ENCODE results near the gene ROCK1.

DNA sequence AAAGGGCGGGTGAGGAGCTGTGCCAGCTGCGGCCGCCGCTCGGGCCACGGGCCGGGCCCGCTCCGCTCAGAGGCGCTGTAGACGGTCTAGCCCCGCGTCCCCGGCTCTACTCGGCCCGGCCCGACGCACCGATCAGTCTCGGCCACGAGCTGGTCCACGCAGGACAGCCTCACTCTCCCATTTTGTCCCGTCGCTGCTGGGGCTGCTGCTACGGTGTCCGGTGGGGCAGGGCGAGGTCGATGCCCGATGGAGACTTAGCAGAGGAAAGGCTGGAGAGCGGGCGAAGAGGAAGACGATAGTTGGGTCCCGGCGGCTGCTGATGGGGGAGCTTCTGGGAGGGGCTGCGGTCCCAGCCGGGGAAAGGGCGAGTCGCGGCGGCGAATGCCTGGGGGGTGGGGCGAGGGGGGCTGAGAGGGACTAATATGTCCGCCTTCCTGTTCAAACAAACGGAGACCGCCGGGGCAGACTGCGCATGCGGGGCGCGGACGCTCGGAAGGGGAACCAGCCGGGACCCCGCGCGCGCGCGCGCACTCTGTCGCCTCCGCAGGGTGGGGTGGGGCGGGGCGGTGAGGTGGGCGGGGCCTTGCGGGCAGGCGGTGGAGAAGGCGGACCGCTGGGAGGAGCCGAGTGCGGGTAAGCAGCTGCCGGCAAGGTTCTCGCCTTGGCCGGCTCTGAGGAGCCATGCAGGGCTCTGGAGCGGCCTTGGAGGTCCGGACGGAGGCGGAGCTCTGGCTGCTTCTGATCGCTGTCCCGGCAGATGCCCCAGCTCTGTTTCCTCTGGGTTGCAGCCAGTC is at the start of gene ROCK1:
- TF ChIP-seq POLR2AphosphoS5 (IDR thresholded peaks at IDR 0.05; ENCODE audit: low read depth, low read length): peak; percentile 95
- TF ChIP-seq, protein P1, sequence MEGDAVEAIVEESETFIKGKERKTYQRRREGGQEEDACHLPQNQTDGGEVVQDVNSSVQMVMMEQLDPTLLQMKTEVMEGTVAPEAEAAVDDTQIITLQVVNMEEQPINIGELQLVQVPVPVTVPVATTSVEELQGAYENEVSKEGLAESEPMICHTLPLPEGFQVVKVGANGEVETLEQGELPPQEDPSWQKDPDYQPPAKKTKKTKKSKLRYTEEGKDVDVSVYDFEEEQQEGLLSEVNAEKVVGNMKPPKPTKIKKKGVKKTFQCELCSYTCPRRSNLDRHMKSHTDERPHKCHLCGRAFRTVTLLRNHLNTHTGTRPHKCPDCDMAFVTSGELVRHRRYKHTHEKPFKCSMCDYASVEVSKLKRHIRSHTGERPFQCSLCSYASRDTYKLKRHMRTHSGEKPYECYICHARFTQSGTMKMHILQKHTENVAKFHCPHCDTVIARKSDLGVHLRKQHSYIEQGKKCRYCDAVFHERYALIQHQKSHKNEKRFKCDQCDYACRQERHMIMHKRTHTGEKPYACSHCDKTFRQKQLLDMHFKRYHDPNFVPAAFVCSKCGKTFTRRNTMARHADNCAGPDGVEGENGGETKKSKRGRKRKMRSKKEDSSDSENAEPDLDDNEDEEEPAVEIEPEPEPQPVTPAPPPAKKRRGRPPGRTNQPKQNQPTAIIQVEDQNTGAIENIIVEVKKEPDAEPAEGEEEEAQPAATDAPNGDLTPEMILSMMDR (IDR thresholded peaks at IDR 0.05): no peak
- 0 out of 2 replicates have a peak, but pooled peaks have one; percentile 4 for TF ChIP-seq NFIC (IDR thresholded peaks at IDR 0.05; ENCODE audit: borderline replicate concordance)
- TF ChIP-seq, protein P2, sequence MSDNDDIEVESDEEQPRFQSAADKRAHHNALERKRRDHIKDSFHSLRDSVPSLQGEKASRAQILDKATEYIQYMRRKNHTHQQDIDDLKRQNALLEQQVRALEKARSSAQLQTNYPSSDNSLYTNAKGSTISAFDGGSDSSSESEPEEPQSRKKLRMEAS (IDR thresholded peaks at IDR 0.05; ENCODE audit: low read depth): no peak; the same call in 1 of the 2 replicates
- TF ChIP-seq RFX5 (IDR thresholded peaks at IDR 0.05; ENCODE audit: low read length): no peak
- no peak for TF ChIP-seq EP300 (IDR thresholded peaks at IDR 0.05; ENCODE audit: borderline replicate concordance in 1 of 2, low read depth in 1 of 2, low read length in 1 of 2)
- peak; percentile 87 for TF ChIP-seq TAF1 (IDR thresholded peaks at IDR 0.05; ENCODE audit: borderline replicate concordance, low read depth, low read length)
- TF ChIP-seq MEF2A (IDR thresholded peaks at IDR 0.05; ENCODE audit: borderline replicate concordance, low read depth): no peak
- peak; percentile 50 for TF ChIP-seq MXI1 (IDR thresholded peaks at IDR 0.05; ENCODE audit: low read depth, low read length)
- no peak for TF ChIP-seq EZH2phosphoT487 (IDR thresholded peaks at IDR 0.05; ENCODE audit: borderline replicate concordance, low read depth)
- no peak for TF ChIP-seq FOXM1 (IDR thresholded peaks at IDR 0.05; ENCODE audit: low read depth)
- TF ChIP-seq YY1 (IDR thresholded peaks at IDR 0.05; ENCODE audit: low read depth): peak; percentile 36; the same call in 1 of the 2 replicates
- TF ChIP-seq, protein P3, sequence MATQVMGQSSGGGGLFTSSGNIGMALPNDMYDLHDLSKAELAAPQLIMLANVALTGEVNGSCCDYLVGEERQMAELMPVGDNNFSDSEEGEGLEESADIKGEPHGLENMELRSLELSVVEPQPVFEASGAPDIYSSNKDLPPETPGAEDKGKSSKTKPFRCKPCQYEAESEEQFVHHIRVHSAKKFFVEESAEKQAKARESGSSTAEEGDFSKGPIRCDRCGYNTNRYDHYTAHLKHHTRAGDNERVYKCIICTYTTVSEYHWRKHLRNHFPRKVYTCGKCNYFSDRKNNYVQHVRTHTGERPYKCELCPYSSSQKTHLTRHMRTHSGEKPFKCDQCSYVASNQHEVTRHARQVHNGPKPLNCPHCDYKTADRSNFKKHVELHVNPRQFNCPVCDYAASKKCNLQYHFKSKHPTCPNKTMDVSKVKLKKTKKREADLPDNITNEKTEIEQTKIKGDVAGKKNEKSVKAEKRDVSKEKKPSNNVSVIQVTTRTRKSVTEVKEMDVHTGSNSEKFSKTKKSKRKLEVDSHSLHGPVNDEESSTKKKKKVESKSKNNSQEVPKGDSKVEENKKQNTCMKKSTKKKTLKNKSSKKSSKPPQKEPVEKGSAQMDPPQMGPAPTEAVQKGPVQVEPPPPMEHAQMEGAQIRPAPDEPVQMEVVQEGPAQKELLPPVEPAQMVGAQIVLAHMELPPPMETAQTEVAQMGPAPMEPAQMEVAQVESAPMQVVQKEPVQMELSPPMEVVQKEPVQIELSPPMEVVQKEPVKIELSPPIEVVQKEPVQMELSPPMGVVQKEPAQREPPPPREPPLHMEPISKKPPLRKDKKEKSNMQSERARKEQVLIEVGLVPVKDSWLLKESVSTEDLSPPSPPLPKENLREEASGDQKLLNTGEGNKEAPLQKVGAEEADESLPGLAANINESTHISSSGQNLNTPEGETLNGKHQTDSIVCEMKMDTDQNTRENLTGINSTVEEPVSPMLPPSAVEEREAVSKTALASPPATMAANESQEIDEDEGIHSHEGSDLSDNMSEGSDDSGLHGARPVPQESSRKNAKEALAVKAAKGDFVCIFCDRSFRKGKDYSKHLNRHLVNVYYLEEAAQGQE (IDR thresholded peaks at IDR 0.05; ENCODE audit: low read depth, low read length): no peak
- no peak for TF ChIP-seq GATA2 (CRISPR knock-in tag; IDR thresholded peaks at IDR 0.05)
